Erythroblast (primary cell): ENCODE measurements around the gene MOCS1.

Source experiments
- GATA1 ChIP-seq: IDR thresholded peaks from 2 replicates; pipeline ENCODE4 v1.6.1; 2011; ENCODE audit warnings: low read depth, mild to moderate bottlenecking, control low read depth, low read length, moderate library complexity
- POLR2A ChIP-seq: IDR thresholded peaks from 2 replicates; pipeline ENCODE4 v1.6.1; 2011; ENCODE audit warnings: mild to moderate bottlenecking, low read length

- TF ChIP-seq POLR2A (no peak), GATA1 (no peak)
Measured at GRCh38 chr6:39902786-39903465, 31.3 kb downstream of the MOCS1 start.
